ENCODE results near the gene TSEN2. TPM values are rescaled to one million over a fixed set of nuclear protein-coding genes. Genes with fewer than 3 reads are reported as not detected.
"Not testable (repeated sequence)": the region's sequence is repeated elsewhere in the genome, so short reads cannot be mapped to it uniquely, and the experiment has no call there.

Gene TSEN2
- total RNA-seq, 4 donors from 2014 or later, result 20.9 to 47.6 (median 30.1) TPM

- TF ChIP-seq CTCF (IDR thresholded peaks at IDR 0.05) (no peak), POLR2AphosphoS5 (IDR thresholded peaks at IDR 0.05) (no peak), EP300 (IDR thresholded peaks at IDR 0.05; ENCODE audit: low read depth) (no peak), POLR2A (IDR thresholded peaks at IDR 0.05) (no peak)
- Histone ChIP-seq H3K36me3 (peaks cover 0 to 16% (median 5%) of the 10 kb centered on the region in 4 donors), H3K4me1 (no peaks in the 10 kb centered on the region), H3K9me3 (no peaks in the 10 kb centered on the region), H3K4me3 (no peak overlapping the region), H3K27me3 (no peaks in the 10 kb centered on the region), H3K27ac (no peak overlapping the region)
- in situ Hi-C loops (cut with MboI; ENCODE audit: low pct_ligation_motif_present in 1 of 4, low pct_unique_long_range_greater_than_20kb in 1 of 4, low sequenced_read_pairs in 3 of 4) (no loop called here), intact Hi-C loops (cut with DNase I; ENCODE audit: low total_unique reads) (no loop called here)
- DNase-seq, result no peak
- WGBS, 2 donors (ENCODE audit: low coverage in 1 of 2), result 92 to 93% methylated on average over 2 to 6 of the region's 6 CpGs
These were observed 52.1 kb downstream of the TSEN2 start for GRCh38 chr3:12536423-12536822.

- Histone ChIP-seq H3K27me3 (no peaks in the 10 kb centered on the region), H3K4me1 (peaks cover 0 to 4% (median 2%) of the 10 kb centered on the region in 4 donors), H3K9me3 (no peaks in the 10 kb centered on the region), H3K36me3 (no peaks in the 10 kb centered on the region), H3K4me3 (no peak overlapping the region), H3K27ac (no peak overlapping the region)
- in situ Hi-C loops (cut with MboI; ENCODE audit: low pct_ligation_motif_present in 1 of 4, low pct_unique_long_range_greater_than_20kb in 1 of 4, low sequenced_read_pairs in 3 of 4) (no loop called here), intact Hi-C loops (cut with DNase I; ENCODE audit: low total_unique reads) (no loop called here)
- no peak for DNase-seq
- 83% methylated on average over 2 to 8 of the region's 8 CpGs for WGBS, 2 donors (ENCODE audit: low coverage in 1 of 2)
- TF ChIP-seq POLR2AphosphoS5 (IDR thresholded peaks at IDR 0.05) (no peak), POLR2A (IDR thresholded peaks at IDR 0.05) (no peak), EP300 (IDR thresholded peaks at IDR 0.05; ENCODE audit: low read depth) (no peak), CTCF (IDR thresholded peaks at IDR 0.05) (no peak)
These were observed 57.3 kb downstream of the TSEN2 start for GRCh38 chr3:12541625-12542024.

GRCh38 chr3:12543497-12543896 lies 59.2 kb downstream of the TSEN2 start:
- H3K4me1 ChIP-seq; H3K9me3 ChIP-seq; in situ Hi-C loops (cut with MboI; ENCODE audit: low pct_ligation_motif_present in 1 of 4, low pct_unique_long_range_greater_than_20kb in 1 of 4, low sequenced_read_pairs in 3 of 4); H3K27ac ChIP-seq; DNase-seq; intact Hi-C loops (cut with DNase I; ENCODE audit: low total_unique reads); H3K27me3 ChIP-seq; H3K36me3 ChIP-seq: not testable (repeated sequence)
- WGBS, 2 donors (ENCODE audit: low coverage in 1 of 2), result 93 to 100% methylated on average over 1 to 12 of the region's 12 CpGs
- H3K4me3 ChIP-seq, result peak overlapping the region in 1 of 4 donors; percentile 59

GRCh38 chr3:12544652-12545472 lies 60.6 kb downstream of the TSEN2 start:
- 53 to 54% methylated on average over 4 to 11 of the region's 11 CpGs for WGBS, 2 donors (ENCODE audit: low coverage in 1 of 2)
- Histone ChIP-seq H3K36me3 (no peaks in the 10 kb centered on the region), H3K4me1 (peaks cover 0 to 4% (median 2%) of the 10 kb centered on the region in 4 donors), H3K27me3 (peaks cover 4% of the 10 kb centered on the region), H3K9me3 (no peaks in the 10 kb centered on the region), H3K4me3 (peak overlapping the region; percentile 29 to 59 (median 36)), H3K27ac (peak overlapping the region; percentile 73 to 89 (median 84))
- intact Hi-C loops (cut with DNase I; ENCODE audit: low total_unique reads) (no loop called here), in situ Hi-C loops (cut with MboI; ENCODE audit: low pct_ligation_motif_present in 1 of 4, low pct_unique_long_range_greater_than_20kb in 1 of 4, low sequenced_read_pairs in 3 of 4) (no loop called here)
- DNase-seq, result no peak
- no peak for TF ChIP-seq EP300 (IDR thresholded peaks at IDR 0.05; ENCODE audit: low read depth)
- TF ChIP-seq POLR2A (IDR thresholded peaks at IDR 0.05), result peak; percentile 92
- no peak for TF ChIP-seq POLR2AphosphoS5 (IDR thresholded peaks at IDR 0.05)
- peak in 1 of 5 experiments; percentile 27 for TF ChIP-seq CTCF (IDR thresholded peaks at IDR 0.05)

Measured in transverse colon (tissue), 4 donors.